K562 (cell line): ENCODE measurements around the gene TECPR2. TPM values are rescaled to one million over a fixed set of nuclear protein-coding genes. Genes with fewer than 3 reads are reported as not detected.

ENCODE experiments used
- ATAC-seq: fragments of 200-7000 bp; cut with Tn5 transposase; 3 replicates; pipeline ENCODE4 v1.9.1; 2020; ENCODE audit warnings: moderate library complexity
- BruUV-seq: library from RNA; stranded (reverse); fragments of 400-500 nt; replicated peaks from 2 replicates; lab custom pipeline; 2021; lab: Mats Ljungman, UMichigan
- CTCF ChIA-PET: fragments of 300-600 bp; formaldehyde crosslinking; extraction: SDS; loops from one replicate; lab custom pipeline; 2021; ENCODE audit warnings: low intra/inter-chr PET ratio; lab: Yijun Ruan, JAX
- POLR2A ChIA-PET: fragments of 300-600, 350-650 bp; sonication (Branson Sonifier 250); formaldehyde crosslinking; extraction: SDS; loops from one replicate; lab custom pipeline; 2021; ENCODE audit warnings: antibody characterized with exemption, inconsistent platforms; lab: Yijun Ruan, JAX
- DNase-seq, 4 experiments: peaks; one replicate each; pipeline versions ENCODE4 v3.0.0 to v3.0.0-alpha.2; 2011 to 2018; ENCODE audit warnings: low spot score in 3 of 4, mixed read lengths in 3 of 4; ENCODE audit errors: extremely low read depth in 1 of 4
- FAIRE-seq: peaks from 2 replicates; lab custom pipeline; 2011; peaks lifted over from hg19 to GRCh38; lab: Jason Lieb, UNC
- H2AFZ ChIP-seq: 2 replicates; pipeline ENCODE4 v1.6.0; 2011; ENCODE audit warnings: low read depth, low read length, control low read depth, inconsistent platforms
- H3K27ac ChIP-seq: fragments of 200-600 bp; 3 replicates; pipeline ENCODE4 v1.8.0; 2011; ENCODE audit warnings: low read depth, mild to moderate bottlenecking, control low read depth, inconsistent platforms, low read length, moderate library complexity, mixed read lengths; ENCODE audit errors: extremely low read depth
- H3K27me3 ChIP-seq, 2 experiments: fragments of 300-600 bp in 1 of 2; 2 replicates in 1 of 2; 3 replicates in 1 of 2; pipeline versions ENCODE4 v1.6.0 to v1.8.0; 2011; ENCODE audit warnings: inconsistent platforms in 2 of 2, low read length in 2 of 2, mild to moderate bottlenecking in 1 of 2, mixed read lengths in 1 of 2, moderate library complexity in 1 of 2; ENCODE audit not compliant: control insufficient read depth in 2 of 2, insufficient read depth in 2 of 2
- H3K36me3 ChIP-seq: fragments of 300-600 bp; 3 replicates; pipeline ENCODE4 v1.8.0; 2011; ENCODE audit warnings: mild to moderate bottlenecking, low read length, inconsistent platforms; ENCODE audit not compliant: control insufficient read depth, insufficient read depth
- H3K4me1 ChIP-seq, 2 experiments: fragments of 200-600 bp in 1 of 2; replicated peaks in 1 of 2; 2 replicates in 1 of 2; 3 replicates in 1 of 2; pipeline versions ENCODE4 v1.5.1 to v1.8.0; 2011; ENCODE audit warnings: inconsistent platforms in 2 of 2, low read length in 2 of 2, mild to moderate bottlenecking in 1 of 2, mixed read lengths in 1 of 2, moderate library complexity in 1 of 2; ENCODE audit not compliant: control insufficient read depth in 2 of 2, insufficient read depth in 2 of 2
- H3K4me2 ChIP-seq: 2 replicates; pipeline ENCODE4 v1.6.1; 2011; ENCODE audit warnings: low read length, control low read depth, inconsistent platforms, mixed read lengths; ENCODE audit not compliant: insufficient read depth
- H3K4me3 ChIP-seq: fragments of 200-600 bp; sonication (generic), shearing (Covaris generic); 2 replicates; pipeline ENCODE4 v1.5.1; 2016; ENCODE audit warnings: control low read depth, inconsistent platforms
- H3K79me2 ChIP-seq: fragments of 200-600 bp; 3 replicates; pipeline ENCODE4 v1.8.0; 2011; ENCODE audit warnings: low read length, inconsistent platforms; ENCODE audit not compliant: control insufficient read depth, insufficient read depth
- H3K9ac ChIP-seq, 2 experiments: 2 replicates each; pipeline versions ENCODE4 v1.6.0 to v1.6.1; 2011; ENCODE audit warnings: low read depth in 2 of 2, low read length in 2 of 2, control low read depth in 1 of 2, inconsistent platforms in 1 of 2, mild to moderate bottlenecking in 1 of 2, mixed read lengths in 1 of 2; ENCODE audit not compliant: insufficient read depth in 1 of 2
- H3K9me1 ChIP-seq: one replicate; pipeline ENCODE4 v1.6.0; 2011; ENCODE audit warnings: inconsistent platforms, mild to moderate bottlenecking, low read length, moderate library complexity; ENCODE audit not compliant: control insufficient read depth, insufficient read depth
- H3K9me3 ChIP-seq: replicated peaks from 2 replicates; pipeline ENCODE4 v1.5.1; 2011; ENCODE audit warnings: low read depth, low read length, inconsistent platforms; ENCODE audit not compliant: control insufficient read depth, insufficient read depth
- H4K20me1 ChIP-seq: replicated peaks from 2 replicates; pipeline ENCODE4 v1.6.1; 2011; ENCODE audit warnings: low read length, inconsistent platforms, mixed read lengths; ENCODE audit not compliant: control insufficient read depth, insufficient read depth
- C11orf30 ChIP-seq: fragments of 450-650 bp; IDR thresholded peaks from 2 replicates; pipeline ENCODE4 v1.6.1; 2016; ENCODE audit warnings: low read depth, mild to moderate bottlenecking
- ESRRA ChIP-seq: fragments of 450-650 bp; IDR thresholded peaks from 2 replicates; pipeline ENCODE4 v1.6.1; 2014; ENCODE audit warnings: low read depth, mild to moderate bottlenecking, moderate library complexity, borderline replicate concordance
- HSF4 ChIP-seq: fragments of 250-450 bp; sonication (Bioruptor Pico); IDR thresholded peaks from 2 replicates; pipeline ENCODE4 v2.1.2; 2022; ENCODE audit warnings: mild to moderate bottlenecking, moderate library complexity, borderline replicate concordance
- KLF13 ChIP-seq: fragments of 450-650 bp; IDR thresholded peaks from 2 replicates; pipeline ENCODE4 v1.6.1; 2016; ENCODE audit warnings: missing genetic modification characterization, low read depth, mild to moderate bottlenecking, missing compliant biosample characterization, moderate library complexity, borderline replicate concordance
- SREBF1 ChIP-seq: fragments of 150-350 bp; IDR thresholded peaks from 2 replicates; pipeline ENCODE4 v1.6.1; 2014; ENCODE audit warnings: antibody characterized with exemption, low read depth, low read length, borderline replicate concordance
- ZNF263 ChIP-seq: sonication (generic); formaldehyde crosslinking; IDR thresholded peaks from 2 replicates; pipeline ENCODE4 v1.8.0; 2022; ENCODE audit warnings: mild to moderate bottlenecking, missing genetic modification reagents, borderline replicate concordance
- ZNF79 ChIP-seq: fragments of 250-450 bp; sonication (Bioruptor Pico); IDR thresholded peaks from 2 replicates; pipeline ENCODE4 v1.4.0; 2020; ENCODE audit warnings: low read depth, mild to moderate bottlenecking, moderate library complexity
- WGBS: fragments of 100-300 bp; shearing (Covaris generic); methylation state at CpG from one replicate; pipeline ENCODE4 v1.1.6; 2016; ENCODE audit warnings: low coverage, mixed read lengths; ENCODE audit not compliant: insufficient coverage; ENCODE audit errors: missing lambda C conversion rate; 5-methylcytosine and 5-hydroxymethylcytosine counted together
- in situ Hi-C: fragments of 300-500 bp; cut with MboI; formaldehyde crosslinking; loops from 4 replicates; pipeline ENCODE4 v1.15.0; 2018; ENCODE audit warnings: inconsistent platforms, mixed read lengths
- intact Hi-C: fragments of 100-400 bp; cut with micrococcal nuclease; formaldehyde crosslinking; loops from 2 replicates; pipeline ENCODE4 v1.14.2; 2022
- polyA plus RNA-seq, 8 experiments: library from polyadenylated mRNA; depleted of rRNA in 4 of 8; stranded (reverse) in 5 of 8; unstranded in 3 of 8; fragments of >200 nt; fragmentation: Nextera tagmentation in 2 of 8; fragmentation: Illumina TruSeq in 1 of 8; extraction: Ambion mirVana in 2 of 8; extraction: Trizol in 1 of 8; gene quantifications; 2 replicates each; pipeline versions ENCODE4 v1.2.1 to v1.2.3, GENCODE V29; 2011 to 2014; ENCODE audit warnings: inconsistent platforms in 1 of 8, missing spikeins in 1 of 8
- total RNA-seq, 7 experiments: library from RNA; depleted of rRNA in 6 of 7; stranded (reverse); fragments of >200 nt in 6 of 7; fragmentation: Illumina TruSeq in 2 of 7; extraction: Trizol in 2 of 7; gene quantifications; 2 replicates each; pipeline versions ENCODE4 v1.2.1 to v1.2.3, GENCODE V29; 2011 to 2021; ENCODE audit warnings: low replicate concordance in 1 of 7
- TF ChIP-seq, protein P1 (sequence below): sonication (generic); formaldehyde crosslinking; IDR thresholded peaks from 2 replicates; pipeline ENCODE4 v1.8.0; 2022; ENCODE audit warnings: mild to moderate bottlenecking, missing genetic modification reagents
- TF ChIP-seq, protein P2 (sequence below), 2 experiments: IDR thresholded peaks; 2 replicates each; pipeline ENCODE4 v1.6.1; 2012; ENCODE audit warnings: improper control_type of control experiment in 2 of 2, low read depth in 2 of 2, low read length in 2 of 2, borderline replicate concordance in 1 of 2
- TF ChIP-seq, protein P3 (sequence below): fragments of 450-650 bp; IDR thresholded peaks from 2 replicates; pipeline ENCODE4 v1.6.1; 2017; ENCODE audit warnings: antibody characterized with exemption, mild to moderate bottlenecking

The TECPR2 gene
- total and polyA plus RNA-seq, 9 of the 15 experiments (the other 6 are each of a cell fraction or from before 2014, with no cell fraction given), result 0.04 to 3.0 (median 0.83) TPM

DNA sequence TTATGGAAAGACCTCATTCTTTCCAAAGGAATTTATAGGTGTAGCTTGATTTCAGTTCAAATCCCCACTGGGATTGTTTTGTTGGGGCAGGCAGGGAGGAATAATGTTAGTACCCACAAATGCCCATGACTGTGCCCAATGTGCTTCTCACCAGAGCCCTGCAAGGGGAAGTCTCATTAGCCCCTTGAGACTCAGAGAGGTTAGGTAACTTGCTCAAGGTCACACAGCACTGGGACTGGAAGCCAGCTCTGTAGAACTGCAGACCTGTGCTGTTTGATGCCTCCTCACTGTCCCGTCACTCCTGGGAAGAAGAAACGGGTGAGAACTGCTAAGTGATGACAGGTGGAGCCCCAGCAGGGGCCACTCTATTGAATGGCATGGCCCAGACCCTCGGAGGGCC is 138.0 kb downstream of the TECPR2 start:
- no peaks in the 10 kb centered on the region for H3K9me3 ChIP-seq
- no peak overlapping the region for H3K4me2 ChIP-seq
- peak overlapping the region; percentile 61; the same call in 2 of the 3 replicates for H3K27ac ChIP-seq
- intact Hi-C loops, result loop anchor here (10.0 kb wide), 1 partner anchor 536 kb away; the partner anchor contains the start of gene DYNC1H1
- ATAC-seq (no peak), FAIRE-seq (no peak), DNase-seq (no peak)
- H3K4me3 ChIP-seq, result no peak overlapping the region
- BruUV-seq, result no TSS peak
- no peaks in the 10 kb centered on the region for H3K9me1 ChIP-seq
- WGBS, result 87% methylated on average over 3 of the region's 3 CpGs
- peak overlapping the region; percentile 78; the same call in 1 of the 2 replicates for H2AFZ ChIP-seq
- ChIA-PET CTCF (no interaction called here), POLR2A (interaction anchor here (0.6 to 2.1 kb wide), 5 partner anchors 8 to 138 kb away, joined by 3 to 10 read pairs (median 3); partner anchors contain the start of genes CINP and TECPR2)
- peak overlapping the region in 1 of 2 experiments; percentile 31; a peak in 1 of 4 replicates for H3K9ac ChIP-seq
- in situ Hi-C loops, result loop anchor here (25.0 kb wide), 1 partner anchor 412 kb away; the partner anchor contains the start of gene AMN
- H3K27me3 ChIP-seq, result no peaks in the 10 kb centered on the region
- no peaks in the 10 kb centered on the region for H3K79me2 ChIP-seq
- no peaks in the 10 kb centered on the region for H4K20me1 ChIP-seq
- peaks cover 6% of the 10 kb centered on the region; the same call in 2 of the 3 replicates for H3K36me3 ChIP-seq
- H3K4me1 ChIP-seq, result peaks cover 30 to 76% of the 10 kb centered on the region in 2 experiments
- TF ChIP-seq, protein P1, sequence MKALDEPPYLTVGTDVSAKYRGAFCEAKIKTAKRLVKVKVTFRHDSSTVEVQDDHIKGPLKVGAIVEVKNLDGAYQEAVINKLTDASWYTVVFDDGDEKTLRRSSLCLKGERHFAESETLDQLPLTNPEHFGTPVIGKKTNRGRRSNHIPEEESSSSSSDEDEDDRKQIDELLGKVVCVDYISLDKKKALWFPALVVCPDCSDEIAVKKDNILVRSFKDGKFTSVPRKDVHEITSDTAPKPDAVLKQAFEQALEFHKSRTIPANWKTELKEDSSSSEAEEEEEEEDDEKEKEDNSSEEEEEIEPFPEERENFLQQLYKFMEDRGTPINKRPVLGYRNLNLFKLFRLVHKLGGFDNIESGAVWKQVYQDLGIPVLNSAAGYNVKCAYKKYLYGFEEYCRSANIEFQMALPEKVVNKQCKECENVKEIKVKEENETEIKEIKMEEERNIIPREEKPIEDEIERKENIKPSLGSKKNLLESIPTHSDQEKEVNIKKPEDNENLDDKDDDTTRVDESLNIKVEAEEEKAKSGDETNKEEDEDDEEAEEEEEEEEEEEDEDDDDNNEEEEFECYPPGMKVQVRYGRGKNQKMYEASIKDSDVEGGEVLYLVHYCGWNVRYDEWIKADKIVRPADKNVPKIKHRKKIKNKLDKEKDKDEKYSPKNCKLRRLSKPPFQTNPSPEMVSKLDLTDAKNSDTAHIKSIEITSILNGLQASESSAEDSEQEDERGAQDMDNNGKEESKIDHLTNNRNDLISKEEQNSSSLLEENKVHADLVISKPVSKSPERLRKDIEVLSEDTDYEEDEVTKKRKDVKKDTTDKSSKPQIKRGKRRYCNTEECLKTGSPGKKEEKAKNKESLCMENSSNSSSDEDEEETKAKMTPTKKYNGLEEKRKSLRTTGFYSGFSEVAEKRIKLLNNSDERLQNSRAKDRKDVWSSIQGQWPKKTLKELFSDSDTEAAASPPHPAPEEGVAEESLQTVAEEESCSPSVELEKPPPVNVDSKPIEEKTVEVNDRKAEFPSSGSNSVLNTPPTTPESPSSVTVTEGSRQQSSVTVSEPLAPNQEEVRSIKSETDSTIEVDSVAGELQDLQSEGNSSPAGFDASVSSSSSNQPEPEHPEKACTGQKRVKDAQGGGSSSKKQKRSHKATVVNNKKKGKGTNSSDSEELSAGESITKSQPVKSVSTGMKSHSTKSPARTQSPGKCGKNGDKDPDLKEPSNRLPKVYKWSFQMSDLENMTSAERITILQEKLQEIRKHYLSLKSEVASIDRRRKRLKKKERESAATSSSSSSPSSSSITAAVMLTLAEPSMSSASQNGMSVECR (CRISPR knock-in tag), result no peak
- TF ChIP-seq ZNF79 (CRISPR knock-in tag), result no peak
- TF ChIP-seq HSF4 (CRISPR knock-in tag), result no peak
- TF ChIP-seq, protein P2, sequence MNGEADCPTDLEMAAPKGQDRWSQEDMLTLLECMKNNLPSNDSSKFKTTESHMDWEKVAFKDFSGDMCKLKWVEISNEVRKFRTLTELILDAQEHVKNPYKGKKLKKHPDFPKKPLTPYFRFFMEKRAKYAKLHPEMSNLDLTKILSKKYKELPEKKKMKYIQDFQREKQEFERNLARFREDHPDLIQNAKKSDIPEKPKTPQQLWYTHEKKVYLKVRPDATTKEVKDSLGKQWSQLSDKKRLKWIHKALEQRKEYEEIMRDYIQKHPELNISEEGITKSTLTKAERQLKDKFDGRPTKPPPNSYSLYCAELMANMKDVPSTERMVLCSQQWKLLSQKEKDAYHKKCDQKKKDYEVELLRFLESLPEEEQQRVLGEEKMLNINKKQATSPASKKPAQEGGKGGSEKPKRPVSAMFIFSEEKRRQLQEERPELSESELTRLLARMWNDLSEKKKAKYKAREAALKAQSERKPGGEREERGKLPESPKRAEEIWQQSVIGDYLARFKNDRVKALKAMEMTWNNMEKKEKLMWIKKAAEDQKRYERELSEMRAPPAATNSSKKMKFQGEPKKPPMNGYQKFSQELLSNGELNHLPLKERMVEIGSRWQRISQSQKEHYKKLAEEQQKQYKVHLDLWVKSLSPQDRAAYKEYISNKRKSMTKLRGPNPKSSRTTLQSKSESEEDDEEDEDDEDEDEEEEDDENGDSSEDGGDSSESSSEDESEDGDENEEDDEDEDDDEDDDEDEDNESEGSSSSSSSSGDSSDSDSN (IDR thresholded peaks at IDR 0.05; ENCODE audit: borderline replicate concordance in 1 of 2, low read depth in 2 of 2, low read length in 2 of 2), result no peak
- TF ChIP-seq C11orf30, result no peak
- no peak for TF ChIP-seq ESRRA
- TF ChIP-seq ZNF263, result no peak
- TF ChIP-seq, protein P3, sequence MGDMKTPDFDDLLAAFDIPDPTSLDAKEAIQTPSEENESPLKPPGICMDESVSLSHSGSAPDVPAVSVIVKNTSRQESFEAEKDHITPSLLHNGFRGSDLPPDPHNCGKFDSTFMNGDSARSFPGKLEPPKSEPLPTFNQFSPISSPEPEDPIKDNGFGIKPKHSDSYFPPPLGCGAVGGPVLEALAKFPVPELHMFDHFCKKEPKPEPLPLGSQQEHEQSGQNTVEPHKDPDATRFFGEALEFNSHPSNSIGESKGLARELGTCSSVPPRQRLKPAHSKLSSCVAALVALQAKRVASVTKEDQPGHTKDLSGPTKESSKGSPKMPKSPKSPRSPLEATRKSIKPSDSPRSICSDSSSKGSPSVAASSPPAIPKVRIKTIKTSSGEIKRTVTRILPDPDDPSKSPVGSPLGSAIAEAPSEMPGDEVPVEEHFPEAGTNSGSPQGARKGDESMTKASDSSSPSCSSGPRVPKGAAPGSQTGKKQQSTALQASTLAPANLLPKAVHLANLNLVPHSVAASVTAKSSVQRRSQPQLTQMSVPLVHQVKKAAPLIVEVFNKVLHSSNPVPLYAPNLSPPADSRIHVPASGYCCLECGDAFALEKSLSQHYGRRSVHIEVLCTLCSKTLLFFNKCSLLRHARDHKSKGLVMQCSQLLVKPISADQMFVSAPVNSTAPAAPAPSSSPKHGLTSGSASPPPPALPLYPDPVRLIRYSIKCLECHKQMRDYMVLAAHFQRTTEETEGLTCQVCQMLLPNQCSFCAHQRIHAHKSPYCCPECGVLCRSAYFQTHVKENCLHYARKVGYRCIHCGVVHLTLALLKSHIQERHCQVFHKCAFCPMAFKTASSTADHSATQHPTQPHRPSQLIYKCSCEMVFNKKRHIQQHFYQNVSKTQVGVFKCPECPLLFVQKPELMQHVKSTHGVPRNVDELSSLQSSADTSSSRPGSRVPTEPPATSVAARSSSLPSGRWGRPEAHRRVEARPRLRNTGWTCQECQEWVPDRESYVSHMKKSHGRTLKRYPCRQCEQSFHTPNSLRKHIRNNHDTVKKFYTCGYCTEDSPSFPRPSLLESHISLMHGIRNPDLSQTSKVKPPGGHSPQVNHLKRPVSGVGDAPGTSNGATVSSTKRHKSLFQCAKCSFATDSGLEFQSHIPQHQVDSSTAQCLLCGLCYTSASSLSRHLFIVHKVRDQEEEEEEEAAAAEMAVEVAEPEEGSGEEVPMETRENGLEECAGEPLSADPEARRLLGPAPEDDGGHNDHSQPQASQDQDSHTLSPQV, result peak; percentile 0; the same call in 1 of the 2 replicates
- no peak for TF ChIP-seq KLF13
- TF ChIP-seq SREBF1, result no peak
